ENCODE measurements around the gene EHHADH. TPM values are rescaled to one million over a fixed set of nuclear protein-coding genes. Genes with fewer than 3 reads are reported as not detected.
"Not testable (repeated sequence)": the region's sequence is repeated elsewhere in the genome, so short reads cannot be mapped to it uniquely, and the experiment has no call there.

EHHADH gene
- 1 to 10 TPM in 1 of 2 donors, under 1 TPM in 1; 0.90 to 1.1 TPM for total RNA-seq
- 1.4 to 2.0 reads per million in 2 donors for total RNA-seq

- no peaks in the 10 kb centered on the region for H3K9me3 ChIP-seq (ENCODE audit: control insufficient read depth, low read length, poor library complexity, severe bottlenecking)
- H3K36me3 Mint-ChIP-seq (ENCODE audit: low read depth) = no peaks in the 10 kb centered on the region
- no peak within 1 kb of the TSS for H3K27ac Mint-ChIP-seq
- H3K4me3 Mint-ChIP-seq = peak within 1 kb of the TSS; percentile 79
- H3K27me3 Mint-ChIP-seq = peaks cover 4% of the 10 kb centered on the region
- peak; percentile 10 to 36 (median 17) for DNase-seq
- no peaks in the 10 kb centered on the region for H3K4me1 Mint-ChIP-seq
- peak; percentile 95 for ATAC-seq
Observed at GRCh38 chr3:185253645-185254410, at the start of gene EHHADH. EHHADH (minus strand) TSS chr3:185254049; CDS start chr3:185254022, 27 bp downstream.

- H3K27me3 Mint-ChIP-seq; DNase-seq; H3K27ac Mint-ChIP-seq; H3K4me3 Mint-ChIP-seq; H3K4me1 Mint-ChIP-seq; H3K36me3 Mint-ChIP-seq (ENCODE audit: low read depth); H3K9me3 ChIP-seq (ENCODE audit: control insufficient read depth, low read length, poor library complexity, severe bottlenecking): not testable (repeated sequence)
- ATAC-seq = peak; percentile 23
Observed at GRCh38 chr3:185299918-185300426, 46.1 kb upstream of the EHHADH start.

- H3K27ac Mint-ChIP-seq = no peak overlapping the region
- DNase-seq (no peak), ATAC-seq (no peak)
- peaks cover 3% of the 10 kb centered on the region for H3K36me3 Mint-ChIP-seq (ENCODE audit: low read depth)
- no peaks in the 10 kb centered on the region for H3K4me1 Mint-ChIP-seq
- H3K9me3 ChIP-seq (ENCODE audit: control insufficient read depth, low read length, poor library complexity, severe bottlenecking) = no peaks in the 10 kb centered on the region
- H3K4me3 Mint-ChIP-seq = no peak overlapping the region
- no peaks in the 10 kb centered on the region for H3K27me3 Mint-ChIP-seq
Observed at GRCh38 chr3:185297867-185298266, 44.0 kb upstream of the EHHADH start.

- H3K4me3 Mint-ChIP-seq = no peak overlapping the region
- H3K27me3 Mint-ChIP-seq = no peaks in the 10 kb centered on the region
- H3K36me3 Mint-ChIP-seq (ENCODE audit: low read depth) = no peaks in the 10 kb centered on the region
- DNase-seq (no peak), ATAC-seq (no peak)
- H3K27ac Mint-ChIP-seq = no peak overlapping the region
- H3K4me1 Mint-ChIP-seq = no peaks in the 10 kb centered on the region
- no peaks in the 10 kb centered on the region for H3K9me3 ChIP-seq (ENCODE audit: control insufficient read depth, low read length, poor library complexity, severe bottlenecking)
Observed at GRCh38 chr3:185292238-185292637, 38.4 kb upstream of the EHHADH start.

- H3K27ac Mint-ChIP-seq = no peak overlapping the region
- H3K36me3 Mint-ChIP-seq (ENCODE audit: low read depth) = no peaks in the 10 kb centered on the region
Observed at GRCh38 chr3:185290266-185290665, 36.4 kb upstream of the EHHADH start.

GRCh38 chr3:185283374-185283935 is 29.6 kb upstream of the EHHADH start:
- Mint-ChIP-seq H3K27ac (peak overlapping the region; percentile 78), H3K4me1 (peaks cover 7% of the 10 kb centered on the region), H3K36me3 (ENCODE audit: low read depth) (peaks cover 2% of the 10 kb centered on the region), H3K27me3 (peaks cover 18% of the 10 kb centered on the region), H3K4me3 (peak overlapping the region; percentile 84)
- DNase-seq (no peak), ATAC-seq (no peak)
- no peaks in the 10 kb centered on the region for H3K9me3 ChIP-seq (ENCODE audit: control insufficient read depth, low read length, poor library complexity, severe bottlenecking)

More at GRCh38 chr3:185290266-185290665, 36.4 kb upstream of the EHHADH start:
- Mint-ChIP-seq H3K27me3 (no peaks in the 10 kb centered on the region), H3K4me3 (no peak overlapping the region), H3K4me1 (peaks cover 2% of the 10 kb centered on the region)
- no peaks in the 10 kb centered on the region for H3K9me3 ChIP-seq (ENCODE audit: control insufficient read depth, low read length, poor library complexity, severe bottlenecking)
- no peak for ATAC-seq
- no peak for DNase-seq

- peaks cover 2% of the 10 kb centered on the region for H3K36me3 Mint-ChIP-seq (ENCODE audit: low read depth)
- H3K4me1 Mint-ChIP-seq = peaks cover 7% of the 10 kb centered on the region
- ATAC-seq (peak; percentile 99), DNase-seq (peak; percentile 80 to 91 (median 82))
- no peaks in the 10 kb centered on the region for H3K9me3 ChIP-seq (ENCODE audit: control insufficient read depth, low read length, poor library complexity, severe bottlenecking)
- peak overlapping the region; percentile 78 for H3K27ac Mint-ChIP-seq
- H3K27me3 Mint-ChIP-seq = peaks cover 24% of the 10 kb centered on the region
- H3K4me3 Mint-ChIP-seq = peak overlapping the region; percentile 84
Observed at GRCh38 chr3:185282696-185283373, 29.0 kb upstream of the EHHADH start.

- DNase-seq = no peak
- H3K9me3 ChIP-seq (ENCODE audit: control insufficient read depth, low read length, poor library complexity, severe bottlenecking) = no peaks in the 10 kb centered on the region
- Mint-ChIP-seq H3K36me3 (ENCODE audit: low read depth) (peaks cover 2% of the 10 kb centered on the region), H3K4me1 (peaks cover 5% of the 10 kb centered on the region), H3K4me3 (no peak overlapping the region), H3K27me3 (peaks cover 39% of the 10 kb centered on the region), H3K27ac (no peak overlapping the region)
- no peak for ATAC-seq
Observed at GRCh38 chr3:185280572-185281365, 26.9 kb upstream of the EHHADH start.

GRCh38 chr3:185279587-185280138 is 25.8 kb upstream of the EHHADH start:
- peaks cover 5% of the 10 kb centered on the region for H3K4me1 Mint-ChIP-seq
- no peaks in the 10 kb centered on the region for H3K9me3 ChIP-seq (ENCODE audit: control insufficient read depth, low read length, poor library complexity, severe bottlenecking)
- ATAC-seq = no peak
- peaks cover 39% of the 10 kb centered on the region for H3K27me3 Mint-ChIP-seq
- no peak overlapping the region for H3K4me3 Mint-ChIP-seq
- no peak overlapping the region for H3K27ac Mint-ChIP-seq
- no peak for DNase-seq
- peaks cover 2% of the 10 kb centered on the region for H3K36me3 Mint-ChIP-seq (ENCODE audit: low read depth)

GRCh38 chr3:185276415-185276814 is 22.6 kb upstream of the EHHADH start:
- Mint-ChIP-seq H3K27ac (no peak overlapping the region), H3K4me1 (no peaks in the 10 kb centered on the region), H3K4me3 (no peak overlapping the region), H3K27me3 (peaks cover 55% of the 10 kb centered on the region), H3K36me3 (ENCODE audit: low read depth) (peaks cover 2% of the 10 kb centered on the region)
- no peaks in the 10 kb centered on the region for H3K9me3 ChIP-seq (ENCODE audit: control insufficient read depth, low read length, poor library complexity, severe bottlenecking)
- DNase-seq = no peak
- ATAC-seq = no peak

GRCh38 chr3:185272033-185272432 is 18.2 kb upstream of the EHHADH start:
- H3K27ac Mint-ChIP-seq = no peak overlapping the region
- H3K27me3 Mint-ChIP-seq = peaks cover 66% of the 10 kb centered on the region
- H3K36me3 Mint-ChIP-seq (ENCODE audit: low read depth) = no peaks in the 10 kb centered on the region
- no peaks in the 10 kb centered on the region for H3K4me1 Mint-ChIP-seq
- DNase-seq = no peak
- H3K4me3 Mint-ChIP-seq = no peak overlapping the region
- ATAC-seq = no peak
- no peaks in the 10 kb centered on the region for H3K9me3 ChIP-seq (ENCODE audit: control insufficient read depth, low read length, poor library complexity, severe bottlenecking)

- no peaks in the 10 kb centered on the region for H3K9me3 ChIP-seq (ENCODE audit: control insufficient read depth, low read length, poor library complexity, severe bottlenecking)
- no peak overlapping the region for H3K27ac Mint-ChIP-seq
- no peaks in the 10 kb centered on the region for H3K36me3 Mint-ChIP-seq (ENCODE audit: low read depth)
- no peak for DNase-seq
- no peaks in the 10 kb centered on the region for H3K4me1 Mint-ChIP-seq
- ATAC-seq = no peak
- no peak overlapping the region for H3K4me3 Mint-ChIP-seq
- peaks cover 61% of the 10 kb centered on the region for H3K27me3 Mint-ChIP-seq
Observed at GRCh38 chr3:185270956-185271332, 17.1 kb upstream of the EHHADH start.
